Ecto neural progenitor cell (in vitro differentiated cells): ENCODE results near the gene NCOA6.

ENCODE experiments used
- DNase-seq: peaks from one replicate; pipeline ENCODE4 v3.0.0-alpha.2; 2018; ENCODE audit warnings: low spot score

Gene NCOA6

DNA sequence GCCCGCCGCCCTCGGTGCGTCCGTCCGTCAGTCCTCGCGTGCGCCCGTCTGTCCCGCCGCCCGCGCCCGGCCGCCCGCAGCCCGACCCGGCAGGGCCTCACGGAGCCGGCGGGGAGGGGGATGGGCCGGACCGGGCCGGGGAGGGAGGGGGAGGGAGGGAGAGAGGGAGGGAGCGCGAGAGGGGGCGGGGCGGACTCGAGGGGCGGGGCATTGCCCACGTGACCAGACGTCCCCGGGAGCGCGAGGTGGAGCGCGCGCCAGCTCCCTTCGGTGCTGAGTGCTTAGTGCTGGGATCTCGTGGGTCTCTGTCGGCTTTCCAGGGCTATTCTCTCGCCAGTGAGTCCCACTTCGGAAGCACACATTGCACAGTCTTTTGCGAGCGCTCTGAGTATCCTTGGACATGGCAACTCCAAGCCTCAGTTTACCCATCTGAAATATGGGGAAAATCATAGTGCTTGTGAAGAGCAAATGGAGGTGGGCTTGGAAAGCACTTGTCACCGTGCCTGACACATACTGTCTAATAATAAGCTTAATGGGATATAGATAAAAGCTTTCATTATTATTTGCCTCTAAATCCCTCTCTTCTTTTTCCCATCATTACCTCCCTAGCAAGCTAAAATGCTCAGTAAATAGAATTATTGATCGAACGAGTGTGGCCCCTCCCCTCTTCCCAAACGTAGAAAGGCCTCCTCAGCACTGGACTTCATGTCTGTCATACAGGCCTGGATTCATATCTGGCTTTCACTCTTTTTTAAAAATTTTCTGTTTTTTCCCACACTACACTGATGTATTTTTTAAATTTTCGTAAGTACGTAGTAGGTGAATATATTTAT, at the start of gene NCOA6:
Gene NCOA6 (minus strand): TSS at position 122 of the 833 bp plus-strand sequence. CDS start 43,296 bp downstream, outside the sequence.
- DNase-seq: peak; percentile 85

DNA sequence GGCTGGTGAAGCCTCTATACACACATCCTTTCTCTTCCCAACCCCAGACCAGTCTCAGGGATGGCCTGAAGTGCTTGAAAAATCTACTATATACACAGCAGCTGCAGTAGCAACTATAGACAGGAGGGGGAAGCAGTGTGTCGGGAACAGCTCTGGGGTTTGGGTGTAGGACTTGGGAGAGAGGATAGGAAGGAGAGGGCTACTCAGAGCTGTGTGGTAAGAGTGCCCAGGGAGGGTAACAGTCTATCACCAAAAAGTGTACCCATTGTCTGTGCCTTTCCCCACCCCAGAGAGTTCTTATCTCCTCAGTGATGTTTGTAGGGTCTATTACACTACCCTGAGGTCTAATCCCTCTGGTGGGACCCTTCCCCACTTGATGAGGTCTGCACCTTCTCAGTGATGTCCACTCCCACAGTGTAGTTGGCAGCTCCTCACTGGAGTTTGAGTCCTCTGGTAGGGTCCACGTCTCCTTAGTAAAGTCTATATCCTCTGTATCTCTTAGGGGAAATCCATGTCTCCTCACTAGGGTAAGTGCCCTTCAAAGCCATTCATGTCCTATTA, 48.7 kb upstream of the NCOA6 start:
- peak; percentile 76 for DNase-seq

DNA sequence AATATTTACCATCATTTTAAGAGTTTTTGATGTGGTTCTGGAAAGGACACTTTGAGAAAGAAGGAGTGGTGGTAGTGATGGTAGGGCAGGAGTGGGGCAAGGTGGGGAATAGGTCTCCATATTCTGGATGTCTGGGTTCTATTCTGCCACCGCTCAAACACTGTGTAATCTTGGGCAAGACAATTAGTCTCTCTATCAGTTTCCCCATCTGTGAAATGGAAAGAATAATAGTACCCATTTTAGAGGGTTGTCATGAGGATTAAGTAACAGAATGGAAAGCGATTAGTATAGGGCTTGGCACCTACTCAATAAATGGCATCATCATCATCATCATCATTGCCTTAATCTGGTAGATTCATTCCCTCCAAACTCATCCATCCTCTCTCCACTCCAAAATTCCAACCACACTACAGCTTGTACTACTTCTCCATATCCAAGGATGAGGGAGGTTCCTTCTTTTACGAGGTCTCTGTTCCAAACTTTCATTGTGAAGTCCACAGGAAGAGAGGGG, 48.2 kb upstream of the NCOA6 start:
- DNase-seq: no peak

DNA sequence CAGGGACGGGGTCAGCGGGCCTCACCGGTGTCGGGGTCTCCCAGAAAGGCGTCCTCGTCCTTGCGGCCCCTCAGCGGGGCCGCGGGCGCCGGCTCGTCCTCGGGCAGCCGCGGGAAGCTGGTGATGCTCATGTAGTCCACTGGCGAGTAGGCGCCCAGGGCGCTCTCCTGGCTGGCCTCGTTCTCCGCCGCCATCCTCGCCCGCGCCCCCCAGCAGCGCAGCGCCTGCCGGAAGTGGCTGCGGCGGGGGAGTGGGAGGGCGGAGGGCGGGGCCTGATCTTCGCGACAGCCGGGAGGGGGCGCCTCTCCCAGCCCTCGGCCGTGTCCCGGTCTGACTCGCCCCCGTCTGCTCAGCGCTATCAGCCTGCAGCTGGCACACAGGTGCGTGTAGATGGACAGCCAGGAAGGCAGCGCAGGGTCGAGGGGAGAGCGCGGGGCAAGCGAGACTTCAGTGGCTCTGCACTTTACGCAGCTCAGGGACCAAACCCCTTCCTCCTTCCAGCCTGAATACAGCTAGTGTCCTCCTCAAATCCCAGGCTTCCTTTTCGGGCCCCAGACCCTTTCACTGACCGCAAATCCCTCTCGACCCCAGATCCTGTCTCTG, 47.3 kb upstream of the NCOA6 start, which contains the start of gene GGT7:
Gene GGT7 (minus strand): TSS at position 235 of the 603 bp plus-strand sequence. CDS start 41 bp downstream, at position 194.
- DNase-seq: peak; percentile 92

DNA sequence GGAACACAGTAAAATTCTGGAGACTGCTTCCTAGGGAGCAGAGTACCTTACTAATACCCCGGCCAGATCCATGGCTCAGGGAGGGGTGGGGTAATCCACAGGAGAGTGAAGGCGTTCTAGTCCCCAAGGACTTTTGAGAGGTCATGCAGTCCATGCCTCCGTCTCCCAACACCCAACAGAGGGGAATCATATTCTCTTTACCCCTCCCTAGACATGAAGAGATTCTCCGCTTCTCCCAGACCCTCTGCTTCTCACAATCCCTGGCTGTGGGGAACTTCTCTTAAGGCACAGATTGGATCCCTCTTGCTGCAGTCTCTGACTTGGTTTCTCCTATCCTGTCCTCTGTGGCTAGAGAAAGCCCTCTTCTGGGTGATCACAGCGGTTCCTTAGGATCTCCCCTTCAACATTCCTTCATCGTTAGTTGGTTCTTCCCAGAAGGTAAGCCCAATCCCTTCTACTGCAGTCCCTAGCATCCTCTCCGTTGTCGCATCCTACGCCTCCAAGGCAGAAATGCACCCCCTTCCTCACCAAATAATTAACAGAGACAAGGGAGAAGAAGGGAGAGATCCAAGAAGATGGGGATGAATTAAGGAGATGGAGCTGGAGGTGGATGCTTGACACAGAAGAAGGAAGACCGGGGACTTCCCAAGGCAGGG, 46.6 kb upstream of the NCOA6 start:
- no peak for DNase-seq

DNA sequence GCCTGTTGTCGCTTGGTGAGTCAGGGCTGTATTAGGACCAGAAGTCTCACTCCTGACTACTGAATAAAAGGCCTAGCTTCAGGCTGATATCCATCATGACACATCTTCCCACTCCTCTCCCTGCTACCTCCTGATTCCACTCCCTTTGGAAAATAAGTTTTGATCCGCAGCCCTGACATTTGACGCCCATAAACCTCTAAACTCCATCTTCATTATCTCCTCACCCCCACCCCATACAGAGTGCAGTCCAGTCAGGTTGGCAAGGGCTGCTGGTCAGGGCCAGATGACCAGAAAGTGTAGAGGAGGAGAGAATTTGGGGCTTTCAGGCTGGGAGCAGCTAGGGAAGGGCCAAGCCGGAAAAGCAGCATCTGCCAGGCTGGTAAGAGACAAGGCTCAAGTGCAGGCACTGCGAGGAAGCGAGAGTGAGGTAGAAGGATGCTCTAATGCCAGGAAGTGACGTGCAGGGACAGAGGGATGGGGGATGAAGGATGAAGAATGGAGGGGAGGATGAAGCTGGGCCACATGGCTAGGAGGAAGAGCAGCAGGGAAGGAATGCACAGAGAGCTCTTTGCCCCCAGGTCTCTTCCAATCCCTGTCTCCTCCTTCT, 46.0 kb upstream of the NCOA6 start:
- no peak for DNase-seq

DNA sequence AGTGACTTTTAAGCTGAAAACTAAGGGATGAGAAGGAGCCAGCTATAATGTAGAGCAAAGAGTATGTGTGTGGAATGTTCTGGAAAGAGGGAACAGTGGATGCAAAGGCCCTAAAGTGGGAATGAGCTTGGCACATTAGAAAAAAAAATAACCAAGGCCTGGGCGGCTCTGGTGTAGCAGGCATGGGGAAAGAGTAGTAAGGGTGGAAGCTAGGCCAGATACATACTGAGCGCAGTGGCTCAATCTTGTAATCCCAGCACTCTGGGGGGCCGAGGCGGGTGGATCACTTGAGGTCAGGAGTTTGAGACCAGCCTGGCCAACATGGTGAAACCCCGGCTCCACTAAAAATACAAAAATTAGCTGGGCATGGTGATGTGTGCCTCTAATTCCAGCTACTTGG, 38.8 kb upstream of the NCOA6 start:
- DNase-seq: no peak

DNA sequence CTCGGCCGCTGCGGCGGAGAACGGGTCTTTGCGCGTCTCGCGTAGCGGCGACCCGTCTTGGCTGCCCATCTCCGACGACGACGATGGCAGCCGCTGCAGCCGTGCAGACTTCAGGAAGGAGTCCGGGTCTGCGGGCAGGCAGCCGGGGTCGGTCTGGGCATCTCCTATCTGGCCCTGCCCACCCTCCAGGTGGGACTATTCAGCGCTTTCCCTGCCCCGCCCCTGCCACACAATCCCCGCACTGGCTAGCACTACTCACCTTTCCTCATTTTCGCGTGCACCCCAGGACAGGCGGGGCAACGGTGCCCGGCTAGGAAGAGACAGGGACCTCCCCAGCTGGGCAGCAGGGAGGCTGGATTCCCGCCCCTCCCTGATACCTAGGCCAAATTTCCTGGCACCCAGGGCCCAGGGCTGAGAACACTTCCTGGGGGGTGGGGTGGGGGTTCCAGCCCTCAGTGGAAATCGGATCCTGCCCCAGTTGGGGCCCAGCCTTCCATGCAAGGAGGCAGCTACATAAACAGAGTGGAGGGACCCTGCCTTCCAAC, 38.0 kb upstream of the NCOA6 start:
- DNase-seq: no peak

DNA sequence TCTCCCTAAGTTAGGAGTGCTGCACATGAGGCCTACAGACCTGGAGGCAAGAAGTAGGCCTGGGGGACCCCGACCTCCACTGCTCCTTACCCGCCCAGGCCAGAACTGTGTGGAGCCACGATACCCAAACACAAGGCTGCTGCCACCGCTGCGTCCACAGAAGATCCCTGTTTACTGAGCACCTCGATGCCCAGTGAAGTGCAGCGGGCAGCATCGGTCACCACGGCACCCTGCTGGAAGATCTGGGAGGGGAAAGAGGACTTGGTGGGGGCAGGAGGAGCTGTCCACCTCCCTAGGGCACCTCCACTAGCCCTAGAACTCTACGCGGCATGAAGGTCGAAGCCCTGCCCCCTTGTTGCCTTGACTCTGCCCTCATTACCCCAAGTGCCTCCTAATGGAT, 37.3 kb upstream of the NCOA6 start:
- no peak for DNase-seq

DNA sequence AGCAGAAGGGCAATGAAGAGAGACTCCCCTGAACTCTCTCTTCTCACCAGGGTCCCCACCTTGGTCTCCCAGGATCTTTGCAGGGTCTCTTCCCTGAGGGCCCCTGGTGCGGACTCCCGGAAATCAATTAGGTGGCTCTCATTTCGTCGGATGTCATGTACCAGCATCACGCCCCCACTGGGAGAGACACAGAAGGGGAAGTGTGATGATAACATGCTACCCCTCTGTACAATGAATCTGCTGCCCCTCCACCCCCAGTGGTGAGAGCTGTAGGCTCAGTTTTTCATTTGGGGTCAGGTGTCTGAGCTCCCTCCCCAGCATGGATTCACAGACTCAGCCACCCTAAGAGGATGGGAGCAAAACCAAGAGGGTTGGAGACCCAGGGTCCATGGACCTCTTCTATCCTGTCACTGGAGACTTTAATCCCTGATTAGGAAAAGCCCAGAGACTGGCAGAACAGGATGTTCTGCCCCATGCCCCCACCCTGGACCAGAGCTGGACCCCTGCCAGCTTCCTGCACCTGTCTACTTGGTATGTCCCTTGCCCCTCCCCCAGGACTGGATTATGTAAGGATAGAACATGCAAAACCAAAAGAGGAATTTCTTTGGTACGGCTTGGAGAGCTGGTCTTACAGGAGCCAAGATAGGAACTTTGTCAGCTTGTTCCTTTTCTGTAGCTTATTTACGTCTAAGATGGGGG, 36.1 kb upstream of the NCOA6 start:
- no peak for DNase-seq

DNA sequence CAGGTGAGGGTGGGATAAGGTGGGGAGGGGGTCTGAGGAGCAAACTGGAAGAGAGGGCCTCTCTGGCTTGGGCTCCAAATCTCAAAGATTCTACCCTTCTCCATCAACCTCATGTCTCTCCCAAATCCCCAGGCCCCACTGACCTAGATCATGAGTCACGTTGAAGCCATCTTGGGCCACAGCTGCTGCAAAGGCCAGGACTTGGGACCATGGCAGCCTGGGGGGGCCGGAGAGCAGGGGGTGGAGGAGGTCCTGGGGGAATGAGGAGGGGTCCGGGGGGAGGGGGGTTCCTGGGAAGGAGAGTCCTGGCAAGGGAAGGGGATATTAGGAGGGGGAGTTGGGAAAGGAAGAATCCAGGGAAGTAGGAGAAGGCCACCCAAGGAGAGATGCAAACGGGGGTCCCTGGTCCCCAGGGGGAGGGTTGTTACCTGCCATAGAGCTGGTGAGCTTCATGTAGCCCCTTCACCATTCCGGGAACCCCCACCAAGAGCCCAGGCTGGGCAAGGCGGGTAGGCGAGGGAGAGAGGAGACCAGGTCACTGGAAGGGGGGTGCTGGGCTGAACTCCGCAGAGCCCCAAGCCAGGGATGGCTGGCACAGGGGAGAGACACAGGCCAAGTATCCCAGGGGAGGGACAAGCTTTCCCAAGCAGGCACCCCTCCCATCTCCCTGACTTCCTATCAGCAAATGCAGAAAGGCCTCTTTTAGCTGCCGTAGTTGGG, 34.5 kb upstream of the NCOA6 start:
- no peak for DNase-seq

DNA sequence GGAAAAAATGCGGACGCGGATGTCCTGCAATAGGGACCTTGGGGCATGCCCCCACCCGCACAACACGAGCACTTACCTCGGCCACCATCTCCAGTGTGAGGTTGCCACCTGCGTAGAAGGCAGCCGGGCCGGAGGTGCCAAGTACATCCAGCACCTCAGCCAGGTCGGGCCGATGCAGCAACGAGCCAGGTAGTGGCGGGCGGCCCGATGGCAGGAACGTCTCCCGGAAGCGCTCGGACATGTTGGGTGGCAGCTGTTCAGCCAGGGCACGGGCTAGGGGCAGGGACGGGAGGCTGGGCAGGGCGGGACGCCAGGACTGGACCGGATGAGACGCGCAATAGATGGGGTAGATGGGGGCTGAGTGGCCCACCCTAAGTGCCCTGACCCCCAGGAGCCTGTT, 33.9 kb upstream of the NCOA6 start:
- no peak for DNase-seq

DNA sequence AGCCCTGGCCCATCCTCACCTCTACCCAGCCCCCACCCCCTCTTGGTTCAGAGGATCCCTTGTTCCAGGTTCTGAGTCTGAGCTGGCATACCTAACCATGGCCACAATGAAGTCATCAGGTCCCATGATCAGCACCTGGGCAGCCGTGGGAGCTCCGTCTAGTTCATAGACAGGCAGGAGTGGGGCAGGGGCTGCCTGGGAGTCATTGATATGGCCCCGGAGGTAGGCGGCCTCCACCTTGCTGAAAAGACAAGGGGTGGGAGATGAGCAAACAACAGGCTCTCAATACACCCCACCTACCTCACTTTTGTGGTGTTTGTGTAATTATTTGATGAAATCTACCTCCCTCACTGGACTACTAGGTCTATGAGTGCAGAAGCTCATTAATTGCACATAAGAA, 26.8 kb upstream of the NCOA6 start:
- DNase-seq: no peak

DNA sequence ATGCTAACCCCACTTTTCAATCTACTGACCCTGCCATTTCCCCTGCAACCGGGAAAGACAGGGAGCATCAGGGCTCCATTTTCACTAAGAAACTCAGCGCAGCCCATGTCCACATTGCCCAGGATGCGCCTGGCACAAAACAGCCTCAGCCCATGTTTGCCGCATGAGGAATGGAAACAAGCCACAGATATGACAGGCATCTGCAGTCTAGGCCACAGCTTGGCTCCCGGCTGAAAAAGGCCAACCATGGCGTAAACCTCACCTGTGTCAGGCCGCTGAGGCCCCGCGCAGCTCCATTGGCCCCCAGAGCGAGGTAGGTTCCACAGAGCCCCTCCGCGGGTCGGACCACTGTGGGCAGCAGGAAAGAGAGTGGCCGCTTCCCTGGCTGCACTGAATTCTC, 25.5 kb upstream of the NCOA6 start:
- no peak for DNase-seq

DNA sequence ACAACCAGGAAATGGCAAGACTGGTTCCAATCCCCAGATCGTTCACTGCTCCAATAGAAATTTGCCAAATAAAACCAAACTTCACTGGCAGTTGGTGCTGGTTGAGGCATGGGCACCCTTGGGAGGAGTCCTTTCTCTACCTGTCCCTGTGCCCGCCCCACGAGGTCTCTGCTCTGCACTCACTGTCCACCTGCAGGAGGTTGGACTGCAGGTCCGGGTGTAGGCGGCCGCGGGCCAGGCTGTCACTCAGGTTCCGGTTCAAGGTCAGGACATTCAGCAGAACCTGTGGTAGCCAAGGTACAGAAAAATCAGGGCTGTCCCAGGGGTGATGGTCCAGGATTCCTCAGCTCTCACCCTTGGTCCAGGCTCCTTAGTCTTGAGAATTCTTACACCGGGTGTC, 24.3 kb upstream of the NCOA6 start:
- no peak for DNase-seq

DNA sequence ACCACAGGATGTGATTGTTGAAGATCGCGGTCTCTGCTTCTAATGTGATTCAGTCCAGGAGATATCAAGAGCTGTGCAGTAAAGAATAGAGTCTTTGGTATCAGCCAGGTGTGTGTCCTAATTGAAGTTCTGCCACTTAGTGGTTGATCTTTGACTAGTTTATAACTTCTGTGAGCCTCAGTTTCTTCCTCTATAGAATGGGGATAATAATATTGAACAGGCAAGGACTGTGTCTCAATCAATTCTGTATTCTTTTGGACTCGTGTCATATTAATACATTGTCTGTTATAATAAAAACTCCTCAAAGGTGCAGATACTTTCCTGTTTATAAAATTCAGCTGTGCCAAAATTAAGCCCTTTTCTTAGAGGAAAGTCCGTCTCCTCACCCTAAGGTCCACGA, 23.1 kb upstream of the NCOA6 start:
- DNase-seq: no peak

DNA sequence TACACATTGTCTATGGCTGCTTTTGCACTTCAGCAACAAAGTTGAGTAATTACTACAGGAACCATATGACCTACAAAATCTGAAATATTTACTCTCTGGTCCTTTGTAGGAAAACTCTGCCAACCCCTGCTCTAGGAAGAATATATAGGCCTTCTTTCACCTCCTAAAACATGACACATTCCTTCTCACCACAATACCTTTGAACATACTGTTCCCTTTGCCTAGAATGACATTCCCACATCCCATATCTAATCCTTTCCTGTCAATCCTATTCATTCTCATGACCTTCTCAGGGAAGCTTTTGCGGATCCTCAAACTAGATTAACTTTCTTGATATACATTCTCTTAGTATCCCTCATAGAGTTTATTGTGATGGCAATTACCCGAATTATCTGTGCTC, 18.0 kb upstream of the NCOA6 start:
- DNase-seq: no peak

DNA sequence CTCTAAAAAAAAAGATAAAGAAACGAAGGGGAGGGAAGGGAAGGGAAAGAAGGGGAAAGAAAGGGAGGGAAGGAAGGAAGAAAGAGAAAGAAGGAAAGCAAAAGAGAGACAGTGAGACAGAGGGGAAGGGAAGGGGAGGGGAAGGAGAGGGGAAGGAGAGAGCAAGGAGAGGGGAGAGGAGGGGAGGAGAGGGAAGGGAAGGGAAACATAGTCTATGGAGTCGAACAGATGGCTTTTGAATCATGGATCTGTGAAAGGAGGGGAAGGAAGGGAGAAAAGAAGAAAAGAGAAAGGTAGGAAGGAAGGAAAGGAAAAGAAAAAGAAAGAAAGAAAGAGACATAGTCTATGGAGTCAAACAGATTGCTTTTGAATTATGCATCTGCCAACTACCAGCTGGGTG, 16.7 kb upstream of the NCOA6 start:
- no peak for DNase-seq

DNA sequence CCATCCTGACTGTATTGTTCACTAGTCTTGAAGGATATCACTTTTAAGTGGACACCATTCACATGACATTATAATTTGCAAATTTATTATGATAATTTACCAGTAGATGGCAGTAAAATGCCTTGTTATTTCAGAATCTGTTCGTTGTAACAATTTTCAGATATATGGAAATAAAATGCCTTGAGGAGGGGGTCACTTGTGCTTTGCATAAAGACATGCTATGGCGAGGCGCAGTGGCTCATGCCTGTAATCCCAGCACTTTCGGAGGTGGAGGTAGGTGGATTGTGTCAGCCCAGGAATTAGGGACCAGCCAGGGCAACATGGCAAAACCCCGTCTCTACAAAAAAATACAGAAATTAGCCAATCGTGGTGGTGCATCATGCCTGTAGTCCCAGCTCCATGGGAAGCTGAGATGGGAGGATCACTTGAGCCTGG, 9.0 kb upstream of the NCOA6 start:
- DNase-seq: no peak

DNA sequence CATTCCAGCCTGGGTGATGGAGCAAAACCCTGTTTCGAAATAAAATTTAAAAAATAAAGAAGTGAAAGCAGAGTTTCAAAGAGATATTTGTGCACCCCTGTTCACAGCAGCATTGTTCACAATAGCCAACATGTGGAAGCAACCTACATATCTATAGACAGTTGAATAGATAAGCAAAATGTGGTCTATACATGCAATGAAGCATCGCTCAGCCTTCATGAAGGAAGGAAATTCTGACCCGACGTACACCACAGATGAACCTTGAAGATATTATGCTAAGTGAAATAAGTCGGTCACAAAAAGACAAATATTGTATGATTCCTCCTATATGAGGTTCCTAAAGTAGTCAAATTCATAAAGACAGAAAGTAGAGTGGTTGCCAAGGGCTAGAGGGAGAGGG, 6.5 kb upstream of the NCOA6 start:
- DNase-seq: no peak

DNA sequence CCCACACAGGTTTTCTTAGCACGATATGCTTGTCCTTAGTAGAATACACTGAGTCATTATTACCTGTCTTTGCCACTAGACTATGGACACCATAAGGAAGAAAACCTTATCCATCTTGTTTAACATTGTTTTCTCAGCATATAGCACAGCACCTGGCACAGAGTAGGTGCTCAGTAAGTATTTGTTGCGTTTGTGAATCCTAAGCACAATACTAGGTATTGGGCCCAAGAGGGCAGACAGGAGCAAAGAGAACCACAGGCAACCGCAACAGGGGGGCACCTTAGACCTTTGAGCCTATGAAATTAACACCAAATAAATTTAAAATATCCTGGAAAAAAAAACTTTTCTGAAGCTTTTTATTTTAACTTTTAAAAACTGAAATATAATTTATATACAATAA, 3.7 kb upstream of the NCOA6 start:
- no peak for DNase-seq
